Esophagus muscularis mucosa (tissue), 4 donors: ENCODE results near the gene FAM107B. TPM values are rescaled to one million over a fixed set of nuclear protein-coding genes. Genes with fewer than 3 reads are reported as not detected.

ENCODE experiments used
- DNase-seq: peaks from one replicate; pipeline ENCODE4 v3.0.0-alpha.2; 2017; ENCODE audit errors: extremely low spot score
- H3K27ac ChIP-seq, 4 donors: fragments of 200-600 bp; sonication (generic); replicated peaks in 1 of 4; 1 replicate in 3 of 4; 2 replicates in 1 of 4; pipeline ENCODE4 v1.5.1; 2016 to 2019; ENCODE audit warnings: mild to moderate bottlenecking in 1 of 4
- H3K27me3 ChIP-seq, 4 donors: fragments of 200-600 bp; sonication (generic); one replicate each; pipeline versions ENCODE4 v1.5.1 to v1.6.0; 2016 to 2019
- H3K36me3 ChIP-seq, 4 donors: fragments of 200-600 bp; sonication (generic); one replicate each; pipeline ENCODE4 v1.5.1; 2016 to 2019
- H3K4me1 ChIP-seq, 4 donors: fragments of 200-600 bp; sonication (generic); one replicate each; pipeline ENCODE4 v1.5.1; 2016 to 2019
- H3K4me3 ChIP-seq, 4 donors: fragments of 200-600 bp; sonication (generic); 1 replicate in 2 of 4; 2 replicates in 2 of 4; pipeline ENCODE4 v1.5.1; 2016 to 2019; ENCODE audit warnings: mild to moderate bottlenecking in 4 of 4, moderate library complexity in 1 of 4
- H3K9me3 ChIP-seq, 4 donors: fragments of 200-600 bp; sonication (generic); 1 replicate in 3 of 4; 2 replicates in 1 of 4; pipeline ENCODE4 v1.5.1; 2016 to 2019
- CTCF ChIP-seq, 3 experiments: fragments of 200-600 bp in 2 of 3; fragments of 450-650 bp in 1 of 3; sonication (generic) in 2 of 3; IDR thresholded peaks; one replicate each; pipeline ENCODE4 v1.5.1; 2017 to 2019; ENCODE audit warnings: antibody characterized with exemption in 3 of 3, mild to moderate bottlenecking in 2 of 3, moderate library complexity in 1 of 3
- EP300 ChIP-seq: sonication (generic); formaldehyde crosslinking; IDR thresholded peaks from one replicate; pipeline ENCODE4 v1.6.1; 2017; ENCODE audit warnings: antibody characterized with exemption
- POLR2A ChIP-seq: fragments of 450-650 bp; IDR thresholded peaks from one replicate; pipeline ENCODE4 v1.6.1; 2017; ENCODE audit warnings: antibody characterized with exemption, moderate library complexity, mild to moderate bottlenecking, low read depth
- POLR2AphosphoS5 ChIP-seq, 2 donors: sonication (generic); formaldehyde crosslinking; IDR thresholded peaks; one replicate each; pipeline ENCODE4 v1.6.1; 2017; ENCODE audit warnings: antibody characterized with exemption in 2 of 2
- WGBS: methylation state at CpG from one replicate; pipeline ENCODE4 v1.1.5; 2018; 5-methylcytosine and 5-hydroxymethylcytosine counted together
- intact Hi-C: fragments of 100-400 bp; cut with DNase I; formaldehyde crosslinking; loops from one replicate; pipeline ENCODE4 v1.15.1; 2023
- total RNA-seq, 4 donors: library from RNA; depleted of rRNA; stranded (reverse); fragments of >200 nt; gene quantifications; one replicate each; pipeline versions ENCODE4 v1.1.0 to v1.2.1, GENCODE V29; 2016

FAM107B gene
- total RNA-seq, 4 donors from 2014 or later: 7.5 to 14.1 (median 9.4) TPM

- Histone ChIP-seq H3K9me3 (no peaks in the 10 kb centered on the region), H3K27me3 (no peaks in the 10 kb centered on the region), H3K27ac (no peak overlapping the region), H3K4me3 (no peak overlapping the region), H3K4me1 (no peaks in the 10 kb centered on the region), H3K36me3 (no peaks in the 10 kb centered on the region)
- WGBS: 91% methylated on average over 3 of the region's 3 CpGs
- DNase-seq: no peak
- intact Hi-C loops: no loop called here
- TF ChIP-seq CTCF (IDR thresholded peaks at IDR 0.05) (no peak), POLR2AphosphoS5 (IDR thresholded peaks at IDR 0.05) (no peak), EP300 (no peak), POLR2A (no peak)
These were observed 96.1 kb downstream of the FAM107B start for GRCh38 chr10:14678637-14679036.

GRCh38 chr10:14676732-14677131 lies 98.0 kb downstream of the FAM107B start:
- WGBS: 94% methylated on average over 3 of the region's 3 CpGs

GRCh38 chr10:14674376-14675050 lies 100.2 kb downstream of the FAM107B start:
- 93% methylated on average over 8 of the region's 8 CpGs for WGBS
- no peaks in the 10 kb centered on the region for H3K27me3 ChIP-seq
- H3K36me3 ChIP-seq: no peaks in the 10 kb centered on the region
- intact Hi-C loops: no loop called here
- TF ChIP-seq EP300: no peak
- no peak for TF ChIP-seq POLR2A
- no peak for TF ChIP-seq CTCF (IDR thresholded peaks at IDR 0.05)
- TF ChIP-seq POLR2AphosphoS5 (IDR thresholded peaks at IDR 0.05): no peak
- no peak overlapping the region for H3K27ac ChIP-seq
- H3K9me3 ChIP-seq: no peaks in the 10 kb centered on the region
- H3K4me3 ChIP-seq: no peak overlapping the region
- H3K4me1 ChIP-seq: peaks cover 0 to 17% (median 17%) of the 10 kb centered on the region in 4 donors
- no peak for DNase-seq

More at GRCh38 chr10:14676732-14677131, 98.0 kb downstream of the FAM107B start:
- DNase-seq: no peak
- Histone ChIP-seq H3K4me3 (no peak overlapping the region), H3K36me3 (no peaks in the 10 kb centered on the region), H3K9me3 (no peaks in the 10 kb centered on the region), H3K27me3 (no peaks in the 10 kb centered on the region), H3K27ac (no peak overlapping the region), H3K4me1 (no peaks in the 10 kb centered on the region)
- intact Hi-C loops: no loop called here
- no peak for TF ChIP-seq POLR2AphosphoS5 (IDR thresholded peaks at IDR 0.05)
- TF ChIP-seq EP300: no peak
- no peak for TF ChIP-seq CTCF (IDR thresholded peaks at IDR 0.05)
- no peak for TF ChIP-seq POLR2A

- Histone ChIP-seq H3K36me3 (no peaks in the 10 kb centered on the region), H3K4me1 (peaks cover 0 to 17% (median 17%) of the 10 kb centered on the region in 4 donors), H3K9me3 (no peaks in the 10 kb centered on the region), H3K4me3 (peak overlapping the region in 1 of 4 donors; percentile 9), H3K27ac (no peak overlapping the region), H3K27me3 (no peaks in the 10 kb centered on the region)
- TF ChIP-seq POLR2A (no peak), CTCF (IDR thresholded peaks at IDR 0.05) (no peak), EP300 (no peak), POLR2AphosphoS5 (IDR thresholded peaks at IDR 0.05) (no peak)
- DNase-seq: no peak
- intact Hi-C loops: no loop called here
- WGBS: 29% methylated on average over 9 of the region's 9 CpGs
These were observed 101.4 kb downstream of the FAM107B start for GRCh38 chr10:14673189-14673861.
